HuH-7.5 (cell line): ENCODE results near the gene C1QTNF2.
"Not testable (repeated sequence)": the region's sequence is repeated elsewhere in the genome, so short reads cannot be mapped to it uniquely, and the experiment has no call there.

ENCODE experiments used
- DNase-seq: peaks from one replicate; pipeline ENCODE4 v3.0.0; 2011; ENCODE audit warnings: low spot score

C1QTNF2 gene

GRCh38 chr5:160341309-160341870 is 29.0 kb downstream of the C1QTNF2 start:
- DNase-seq: no peak

- not testable (repeated sequence) for DNase-seq
Measured at GRCh38 chr5:160340513-160340912, 29.9 kb downstream of the C1QTNF2 start.

DNA sequence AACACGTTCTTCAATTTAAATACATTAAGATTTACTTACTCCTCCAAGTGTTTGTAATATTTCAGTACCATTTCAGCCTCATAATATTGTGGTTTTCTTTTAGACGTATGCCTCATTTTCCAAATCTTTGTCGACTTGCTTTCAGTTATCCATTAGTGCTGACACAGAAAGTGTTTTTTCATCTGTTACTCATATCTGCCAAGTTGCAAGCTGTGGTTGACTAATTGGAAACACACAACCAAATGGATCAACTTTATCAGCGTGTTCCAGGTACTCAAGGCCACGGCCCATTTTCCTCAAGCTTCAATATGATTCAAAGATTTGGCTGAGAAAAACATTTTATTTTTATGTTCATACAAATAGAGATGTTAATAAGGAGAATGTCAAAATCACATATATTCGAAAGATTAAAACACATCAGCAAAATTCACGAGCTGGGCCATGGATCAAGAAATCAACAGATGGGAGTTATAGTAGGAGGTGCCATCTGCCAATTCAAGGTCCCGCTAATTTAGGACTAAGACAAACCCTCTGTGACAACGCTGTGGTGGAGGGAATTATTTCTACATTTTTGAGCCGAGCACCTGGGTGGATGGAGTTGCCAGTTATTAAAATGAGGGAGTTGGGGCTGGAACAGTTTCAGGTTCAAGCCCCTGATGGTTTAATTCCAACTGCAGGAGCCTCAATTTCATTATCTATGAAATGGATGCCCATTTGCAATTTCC is 30.9 kb downstream of the C1QTNF2 start:
- DNase-seq: no peak

DNA sequence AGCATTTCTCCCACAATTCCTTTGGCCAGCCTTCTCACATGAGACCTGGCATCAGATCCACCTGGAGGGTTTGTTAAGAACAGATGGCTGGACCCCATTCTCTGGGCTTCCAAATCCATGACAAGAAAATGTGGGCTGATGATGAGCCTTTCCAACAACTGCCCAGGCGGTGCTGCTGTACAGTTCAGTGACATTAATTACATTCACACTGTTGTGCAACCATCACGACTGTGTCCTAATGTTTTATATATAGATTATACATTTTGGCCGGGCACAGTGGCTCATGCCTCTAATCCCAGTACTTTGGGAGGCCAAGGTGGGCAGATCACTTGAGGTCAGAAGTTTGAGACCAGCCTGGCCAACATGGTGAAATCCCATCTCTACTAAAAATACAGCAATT is 35.7 kb downstream of the C1QTNF2 start:
- DNase-seq: not testable (repeated sequence)

GRCh38 chr5:160333721-160334120 is 36.7 kb downstream of the C1QTNF2 start:
- DNase-seq: no peak

GRCh38 chr5:160330212-160330611 is 40.2 kb downstream of the C1QTNF2 start:
- DNase-seq: no peak

DNA sequence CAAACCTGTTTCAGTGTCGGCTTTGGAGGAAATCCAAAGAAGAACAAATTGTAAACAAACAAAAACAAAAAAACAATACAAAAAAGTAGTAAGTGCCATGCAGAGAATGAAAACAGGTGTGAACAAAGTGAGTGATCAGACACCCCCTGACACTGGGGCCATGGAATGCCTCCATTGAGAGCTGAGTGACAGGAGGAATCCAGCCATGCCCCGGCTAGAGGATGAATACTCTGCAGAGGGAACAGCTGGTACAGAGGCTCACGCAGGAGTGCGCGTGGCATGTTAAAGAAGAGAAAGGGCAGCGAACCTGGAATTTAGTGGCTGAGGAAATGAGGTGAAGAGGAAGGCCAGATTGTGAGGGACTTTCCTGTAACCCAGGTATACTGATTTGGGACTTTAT is 42.6 kb downstream of the C1QTNF2 start:
- DNase-seq: no peak

DNA sequence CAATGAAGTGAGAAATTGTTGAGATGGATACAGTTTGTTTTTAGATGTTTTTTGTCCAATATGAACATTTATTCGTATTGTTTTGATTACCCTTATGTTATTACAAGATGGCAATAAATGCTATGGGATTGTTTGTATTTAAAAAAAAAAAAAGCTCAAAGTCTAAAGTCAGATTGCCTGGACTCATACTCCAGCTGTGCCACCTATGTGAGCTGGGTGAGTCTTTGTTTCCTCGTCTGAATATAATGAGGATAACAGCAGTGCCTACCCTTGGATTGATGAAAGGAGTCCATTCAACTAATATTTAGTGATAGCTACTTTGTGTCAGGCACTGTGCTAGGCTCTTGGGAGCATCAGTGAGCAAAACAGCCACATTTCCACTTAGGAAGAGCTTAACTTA is 43.4 kb downstream of the C1QTNF2 start:
- DNase-seq: no peak

DNA sequence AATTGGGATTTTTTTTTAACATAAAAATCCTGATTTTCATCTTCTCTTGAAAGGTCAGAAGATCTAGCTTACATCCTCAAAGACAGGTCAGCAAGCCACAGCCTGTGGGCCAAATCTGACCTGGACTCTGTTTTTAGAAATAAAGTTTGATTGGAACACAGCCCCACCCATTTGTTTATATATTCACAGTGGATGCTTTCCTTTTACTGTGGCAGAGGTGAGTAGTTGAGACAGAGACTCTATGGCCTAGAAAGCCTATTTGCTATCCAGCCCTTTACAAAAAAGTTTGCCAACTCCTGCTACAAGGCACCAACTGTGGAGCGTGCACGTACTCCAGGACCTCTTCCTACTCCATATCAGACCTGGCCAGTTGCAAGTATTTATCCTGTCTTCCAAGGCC is 44.7 kb downstream of the C1QTNF2 start:
- DNase-seq: no peak

GRCh38 chr5:160324886-160325285 is 45.5 kb downstream of the C1QTNF2 start:
- DNase-seq: no peak

DNA sequence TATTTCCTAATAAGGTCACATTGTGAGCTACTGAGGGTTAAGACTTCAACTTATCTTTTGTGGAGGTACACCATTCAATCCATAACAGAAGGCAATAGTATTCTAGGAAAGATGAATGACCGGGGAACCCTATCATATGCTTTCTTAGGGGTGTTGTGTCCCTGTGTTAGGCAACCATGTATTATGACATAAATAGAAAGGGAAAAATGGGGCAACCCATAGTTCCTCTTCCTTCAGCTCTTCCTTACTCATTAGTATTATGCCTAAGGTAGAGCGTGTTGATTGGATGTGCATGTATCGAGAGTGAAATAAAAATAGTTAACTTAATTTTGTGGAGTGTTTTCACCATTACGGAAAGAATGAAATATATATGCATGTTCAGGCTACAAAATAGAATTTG is 52.0 kb downstream of the C1QTNF2 start:
- no peak for DNase-seq

- DNase-seq: no peak
Measured at GRCh38 chr5:160317434-160317833, 53.0 kb downstream of the C1QTNF2 start.

DNA sequence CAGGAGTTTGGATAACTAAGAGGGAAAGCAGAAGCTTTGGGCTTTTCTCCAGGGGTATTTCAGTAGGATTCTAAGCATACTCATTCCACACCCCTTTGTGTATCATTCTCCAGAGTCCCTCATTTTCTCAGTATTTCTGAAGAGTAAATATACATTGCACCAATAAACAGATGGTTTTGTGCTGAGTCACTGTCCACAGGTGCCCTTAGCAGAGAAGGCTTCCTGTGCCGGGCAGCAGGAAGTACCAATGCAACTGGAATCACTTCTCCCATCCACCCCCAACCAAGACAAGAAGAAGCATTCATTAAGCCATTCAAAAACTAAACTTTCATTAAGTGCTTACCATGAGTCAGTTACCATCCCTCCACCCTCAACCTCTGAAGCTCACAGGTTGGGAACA is 54.5 kb downstream of the C1QTNF2 start:
- DNase-seq: peak; percentile 55

DNA sequence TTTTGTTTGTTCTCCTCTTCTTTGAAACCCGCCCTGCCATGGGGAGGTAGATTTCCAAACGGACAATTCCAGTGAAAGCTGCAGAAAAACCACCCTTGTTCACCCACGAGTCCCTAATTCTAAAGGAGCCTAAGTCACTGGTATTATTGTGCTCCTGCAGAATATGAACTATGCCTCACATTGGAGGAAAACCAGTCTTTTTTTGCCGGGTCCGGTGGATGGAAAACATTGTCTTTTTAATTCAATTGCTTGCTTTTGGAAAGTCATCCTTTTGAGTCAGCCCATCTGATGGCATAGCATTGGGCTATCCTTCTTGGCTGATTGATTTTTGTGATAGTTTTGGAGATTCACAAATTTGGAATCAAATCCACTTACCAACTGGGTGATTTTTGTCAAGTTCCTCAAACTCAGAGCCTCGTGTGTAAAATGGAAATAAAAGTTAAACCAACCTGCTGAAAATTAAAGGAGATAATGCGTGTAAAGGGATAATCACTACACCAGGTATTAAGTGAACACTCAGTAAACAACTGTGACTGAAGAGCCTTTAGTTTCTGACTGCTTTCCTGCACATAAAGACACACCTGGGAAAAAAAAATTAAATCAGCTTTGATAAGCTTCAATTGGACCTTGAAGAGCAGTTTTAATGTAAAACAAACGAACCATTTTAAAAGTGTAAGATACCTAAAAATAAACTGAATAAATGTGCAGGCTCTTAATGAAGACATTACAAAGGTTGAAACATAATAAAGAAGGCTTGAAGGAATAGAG is 57.3 kb downstream of the C1QTNF2 start:
- peak; percentile 42 for DNase-seq

GRCh38 chr5:160312134-160312959 is 58.1 kb downstream of the C1QTNF2 start, which contains the start of gene CCNJL:
TSS of gene CCNJL (minus strand) at chr5:160312564. CDS start at chr5:160311923, 641 bp downstream.
- DNase-seq: peak; percentile 88

DNA sequence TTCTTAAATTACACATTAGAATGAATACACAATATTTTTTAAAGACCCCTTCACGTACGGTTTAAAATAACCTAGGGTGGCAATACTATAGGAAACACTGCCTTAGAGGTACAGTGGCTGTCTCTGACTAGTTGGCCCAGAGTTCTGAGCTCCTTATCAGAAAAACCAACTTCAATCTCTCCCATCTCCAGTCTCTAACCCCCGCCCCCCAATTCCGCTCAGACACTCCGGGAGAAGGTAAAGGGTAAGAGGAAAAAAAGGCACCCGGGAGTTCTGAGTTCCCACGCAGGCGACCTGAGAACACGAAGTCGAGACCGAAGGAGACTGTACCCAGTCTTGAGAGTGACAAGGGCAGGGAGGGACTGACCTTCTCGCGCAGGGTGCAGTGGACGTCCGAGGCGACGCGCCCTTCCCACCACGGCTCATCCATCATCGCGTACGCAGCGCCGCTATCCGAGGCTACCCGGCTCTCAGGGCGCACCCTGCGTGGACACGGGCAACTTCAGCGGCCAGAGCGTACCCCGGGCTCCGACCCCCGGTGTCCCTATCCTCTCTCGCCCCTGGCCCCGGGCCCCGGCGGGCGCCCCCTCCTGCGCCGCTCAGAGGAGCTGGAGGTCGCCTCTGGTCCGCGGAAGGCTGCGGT is 58.8 kb downstream of the C1QTNF2 start:
- peak; percentile 43 for DNase-seq

GRCh38 chr5:160310552-160311295 is 59.7 kb downstream of the C1QTNF2 start:
- DNase-seq: no peak

GRCh38 chr5:160310140-160310539 is 60.3 kb downstream of the C1QTNF2 start:
- DNase-seq: no peak

GRCh38 chr5:160306696-160307095 is 63.7 kb downstream of the C1QTNF2 start:
- no peak for DNase-seq

- no peak for DNase-seq
Measured at GRCh38 chr5:160305319-160305718, 65.1 kb downstream of the C1QTNF2 start.

DNA sequence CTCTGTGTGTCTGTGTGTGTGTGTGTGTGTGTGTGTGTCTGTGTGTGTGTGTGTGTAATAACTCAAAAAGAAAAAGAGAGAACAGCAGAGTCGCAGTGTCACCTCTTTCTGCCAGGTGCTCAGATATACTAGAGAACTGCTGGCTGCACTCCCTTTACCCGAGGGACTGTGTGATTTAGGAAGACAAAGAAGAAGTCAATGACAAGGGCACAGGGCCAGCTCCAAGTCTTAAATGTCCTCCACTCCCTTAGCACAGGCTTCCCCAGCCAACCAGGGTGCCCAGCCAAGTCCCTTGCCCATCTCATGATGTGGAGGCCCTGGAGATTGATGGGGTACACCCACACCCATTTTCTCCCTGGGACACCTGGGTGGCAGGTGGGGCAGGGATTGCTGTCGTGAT is 66.7 kb downstream of the C1QTNF2 start:
- DNase-seq: no peak
